ENCODE measurements around the gene C6orf52. TPM values are rescaled to one million over a fixed set of nuclear protein-coding genes. Genes with fewer than 3 reads are reported as not detected.

The C6orf52 gene
- total and polyA plus RNA-seq, 2 of the 13 experiments (the other 11 are each of a cell fraction or from before 2014, with no cell fraction given) = 0.50 to 0.53 TPM

GRCh38 chr6:10659699-10660348, 34.6 kb downstream of the C6orf52 start:
- 75% methylated on average over 28 of the region's 48 CpGs for WGBS (ENCODE audit: low lambda C conversion rate)
- in situ Hi-C loops (cut with HindIII; ENCODE audit: extremely low pct_ligation_motif_present, low pct_unique_long_range_greater_than_20kb) = no loop called here

More at GRCh38 chr6:10659699-10660348, 34.6 kb downstream of the C6orf52 start:
- Histone ChIP-seq H3K4me1 (ENCODE audit: insufficient read depth, low read length) (0 out of 2 replicates have a peak, but pooled peaks cover 6% of the 10 kb centered on the region), H4K20me1 (ENCODE audit: insufficient read depth, low read length) (no peaks in the 10 kb centered on the region), H3K9ac (ENCODE audit: insufficient read depth, low read depth, low read length) (no peak overlapping the region), H3K79me2 (ENCODE audit: insufficient read depth, low read length) (no peaks in the 10 kb centered on the region), H3K27me3 (ENCODE audit: control insufficient read depth in 1 of 2, insufficient read depth in 2 of 2, low read length in 2 of 2) (peaks cover 0 to 12% of the 10 kb centered on the region in 2 experiments; a peak in 3 of 5 replicates), H3K27ac (ENCODE audit: extremely low read length, insufficient read depth, low read length) (no peak overlapping the region), H2AFZ (ENCODE audit: low read length) (no peak overlapping the region), H3K36me3 (replicated peaks in 1 of 2; ENCODE audit: control insufficient read depth in 1 of 2, insufficient read depth in 2 of 2, low read length in 2 of 2) (no peaks in the 10 kb centered on the region), H3K4me2 (ENCODE audit: low read depth, low read length) (no peak overlapping the region), H3K9me3 (ENCODE audit: low read length) (no peaks in the 10 kb centered on the region), H3K4me3 (replicated peaks in 1 of 3; ENCODE audit: insufficient read depth in 1 of 3, low read depth in 2 of 3, low read length in 3 of 3) (no peak overlapping the region)
- TF ChIP-seq ZNF431 (CRISPR knock-in tag; IDR thresholded peaks at IDR 0.05; ENCODE audit: borderline replicate concordance, low read depth) (no peak), ZNF687 (CRISPR knock-in tag; IDR thresholded peaks at IDR 0.05) (0 out of 2 replicates have a peak, but pooled peaks have one; percentile 19)
- intact Hi-C loops (cut with micrococcal nuclease; ENCODE audit: unreplicated experiment) = loop anchor here (5.0 kb wide), 1 partner anchor 1792 kb away; no protein-coding TSS in a partner anchor
- ChIA-PET CTCF (ENCODE audit: low intra/inter-chr PET ratio, low total read pairs) (no interaction called here), POLR2A (interaction anchor here (1.0 to 1.5 kb wide), 4 partner anchors 35 to 181 kb away, joined by 3 to 5 read pairs (median 4); partner anchors contain the start of genes PAK1IP1 and TMEM14B)
- DNase-seq (ENCODE audit: low spot score) = no peak
- BruUV-seq (replicated peaks) = no TSS peak
- FAIRE-seq = no peak
- ATAC-seq = peak; percentile 34; the same call in 2 of the 3 replicates
